ENCODE data around the gene CD300LB. TPM values are rescaled to one million over a fixed set of nuclear protein-coding genes. Genes with fewer than 3 reads are reported as not detected.
"Not testable (repeated sequence)": the region's sequence is repeated elsewhere in the genome, so short reads cannot be mapped to it uniquely, and the experiment has no call there.

Gene CD300LB
- total RNA-seq, 1 donor from 2014 or later, result not detected

- H3K27me3 ChIP-seq (ENCODE audit: insufficient read depth, low read length), result peaks cover 6% of the 10 kb centered on the region
- H3K27ac ChIP-seq (ENCODE audit: low read depth, low read length), result no peak overlapping the region
- Mint-ChIP-seq H3K27ac (ENCODE audit: unreplicated experiment) (no peak overlapping the region), H3K9me3 (ENCODE audit: unreplicated experiment) (peaks cover 2% of the 10 kb centered on the region), H3K4me1 (ENCODE audit: low read depth, unreplicated experiment) (peaks cover 4% of the 10 kb centered on the region), H3K36me3 (ENCODE audit: low read depth, unreplicated experiment) (no peaks in the 10 kb centered on the region), H3K27me3 (ENCODE audit: low read depth, unreplicated experiment) (peaks cover 38% of the 10 kb centered on the region), H3K4me3 (ENCODE audit: unreplicated experiment) (no peak overlapping the region)
- no peak for FAIRE-seq
- H3K79me2 ChIP-seq (ENCODE audit: insufficient read depth, low read length), result no peaks in the 10 kb centered on the region
- H3K9me3 ChIP-seq (ENCODE audit: insufficient read depth, low read depth, low read length), result no peaks in the 10 kb centered on the region
- H3K36me3 ChIP-seq (ENCODE audit: insufficient read depth, low read length), result no peaks in the 10 kb centered on the region
- H3K4me1 ChIP-seq (ENCODE audit: insufficient read depth, low read length), result no peaks in the 10 kb centered on the region
- H3K4me3 ChIP-seq (ENCODE audit: insufficient read depth, low read depth, low read length), result no peak overlapping the region
- TF ChIP-seq EZH2 (IDR thresholded peaks at IDR 0.05; ENCODE audit: insufficient read depth, low read length) (no peak), CTCF (IDR thresholded peaks at IDR 0.05; ENCODE audit: insufficient read depth, low read depth, low read length) (no peak)
- peaks cover under 1% of the 10 kb centered on the region for H4K20me1 ChIP-seq (ENCODE audit: insufficient read depth, low read length)
- H3K4me2 ChIP-seq (ENCODE audit: low read length), result no peak overlapping the region
- H3K9ac ChIP-seq (ENCODE audit: low read length), result no peak overlapping the region
- no peak overlapping the region for H2AFZ ChIP-seq (ENCODE audit: low read depth, low read length)
- DNase-seq (ENCODE audit: low read depth), result no peak
These were observed 32.1 kb upstream of the CD300LB start for GRCh38 chr17:74563358-74563757.

DNA sequence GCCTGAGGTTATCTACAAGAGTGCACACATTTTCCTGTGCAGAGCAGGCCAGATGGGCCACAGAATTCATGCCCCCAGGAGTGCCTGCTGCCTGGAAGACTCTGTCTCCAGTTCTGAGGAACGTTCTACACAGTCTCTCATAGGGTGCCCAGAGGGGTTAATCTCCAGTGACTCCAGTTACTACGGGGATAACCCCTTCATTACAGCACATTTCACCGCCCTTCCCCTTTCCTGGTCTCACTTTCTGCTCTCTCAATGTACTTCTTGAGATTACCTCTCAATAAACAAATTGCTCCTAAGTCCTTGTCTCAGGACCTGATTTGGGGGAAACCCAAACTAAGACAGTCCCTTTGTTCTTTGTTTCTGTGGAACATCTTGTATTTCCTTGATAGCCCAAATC lies 30.3 kb upstream of the CD300LB start:
- no peak overlapping the region for H3K9ac ChIP-seq (ENCODE audit: low read length)
- H3K27ac ChIP-seq (ENCODE audit: low read depth, low read length), result no peak overlapping the region
- H3K4me3 Mint-ChIP-seq (ENCODE audit: unreplicated experiment), result no peak overlapping the region
- peaks cover 6% of the 10 kb centered on the region for H3K9me3 Mint-ChIP-seq (ENCODE audit: unreplicated experiment)
- no peaks in the 10 kb centered on the region for H4K20me1 ChIP-seq (ENCODE audit: insufficient read depth, low read length)
- TF ChIP-seq CTCF (IDR thresholded peaks at IDR 0.05; ENCODE audit: insufficient read depth, low read depth, low read length), result no peak
- no peak for TF ChIP-seq EZH2 (IDR thresholded peaks at IDR 0.05; ENCODE audit: insufficient read depth, low read length)
- peaks cover 10% of the 10 kb centered on the region for H3K27me3 ChIP-seq (ENCODE audit: insufficient read depth, low read length)
- H3K9me3 ChIP-seq (ENCODE audit: insufficient read depth, low read depth, low read length), result peaks cover 3% of the 10 kb centered on the region
- DNase-seq (ENCODE audit: low read depth) (no peak), FAIRE-seq (no peak)
- no peak overlapping the region for H3K4me3 ChIP-seq (ENCODE audit: insufficient read depth, low read depth, low read length)
- no peak overlapping the region for H3K27ac Mint-ChIP-seq (ENCODE audit: unreplicated experiment)
- H3K4me1 ChIP-seq (ENCODE audit: insufficient read depth, low read length), result no peaks in the 10 kb centered on the region
- peaks cover 2% of the 10 kb centered on the region for H3K4me1 Mint-ChIP-seq (ENCODE audit: low read depth, unreplicated experiment)
- H2AFZ ChIP-seq (ENCODE audit: low read depth, low read length), result no peak overlapping the region
- H3K36me3 Mint-ChIP-seq (ENCODE audit: low read depth, unreplicated experiment), result no peaks in the 10 kb centered on the region
- H3K79me2 ChIP-seq (ENCODE audit: insufficient read depth, low read length), result no peaks in the 10 kb centered on the region
- no peak overlapping the region for H3K4me2 ChIP-seq (ENCODE audit: low read length)
- H3K36me3 ChIP-seq (ENCODE audit: insufficient read depth, low read length), result no peaks in the 10 kb centered on the region
- H3K27me3 Mint-ChIP-seq (ENCODE audit: low read depth, unreplicated experiment), result peaks cover 41% of the 10 kb centered on the region

GRCh38 chr17:74558882-74559519 lies 27.7 kb upstream of the CD300LB start:
- peaks cover 50% of the 10 kb centered on the region for H3K27me3 Mint-ChIP-seq (ENCODE audit: low read depth, unreplicated experiment)
- Histone ChIP-seq H3K4me2 (ENCODE audit: low read length) (no peak overlapping the region), H3K4me1 (ENCODE audit: insufficient read depth, low read length) (no peaks in the 10 kb centered on the region), H3K4me3 (ENCODE audit: insufficient read depth, low read depth, low read length) (no peak overlapping the region), H4K20me1 (ENCODE audit: insufficient read depth, low read length) (no peaks in the 10 kb centered on the region), H2AFZ (ENCODE audit: low read depth, low read length) (no peak overlapping the region), H3K9me3 (ENCODE audit: insufficient read depth, low read depth, low read length) (peaks cover 3% of the 10 kb centered on the region), H3K36me3 (ENCODE audit: insufficient read depth, low read length) (no peaks in the 10 kb centered on the region), H3K27me3 (ENCODE audit: insufficient read depth, low read length) (peaks cover 10% of the 10 kb centered on the region), H3K27ac (ENCODE audit: low read depth, low read length) (no peak overlapping the region), H3K9ac (ENCODE audit: low read length) (no peak overlapping the region), H3K79me2 (ENCODE audit: insufficient read depth, low read length) (no peaks in the 10 kb centered on the region)
- H3K27ac Mint-ChIP-seq (ENCODE audit: unreplicated experiment), result no peak overlapping the region
- H3K4me1 Mint-ChIP-seq (ENCODE audit: low read depth, unreplicated experiment), result no peaks in the 10 kb centered on the region
- H3K4me3 Mint-ChIP-seq (ENCODE audit: unreplicated experiment), result no peak overlapping the region
- H3K36me3 Mint-ChIP-seq (ENCODE audit: low read depth, unreplicated experiment), result peaks cover 3% of the 10 kb centered on the region
- H3K9me3 Mint-ChIP-seq (ENCODE audit: unreplicated experiment), result peaks cover 9% of the 10 kb centered on the region
- FAIRE-seq, result no peak
- DNase-seq (ENCODE audit: low read depth), result no peak
- TF ChIP-seq EZH2 (IDR thresholded peaks at IDR 0.05; ENCODE audit: insufficient read depth, low read length), result no peak
- no peak for TF ChIP-seq CTCF (IDR thresholded peaks at IDR 0.05; ENCODE audit: insufficient read depth, low read depth, low read length)

DNA sequence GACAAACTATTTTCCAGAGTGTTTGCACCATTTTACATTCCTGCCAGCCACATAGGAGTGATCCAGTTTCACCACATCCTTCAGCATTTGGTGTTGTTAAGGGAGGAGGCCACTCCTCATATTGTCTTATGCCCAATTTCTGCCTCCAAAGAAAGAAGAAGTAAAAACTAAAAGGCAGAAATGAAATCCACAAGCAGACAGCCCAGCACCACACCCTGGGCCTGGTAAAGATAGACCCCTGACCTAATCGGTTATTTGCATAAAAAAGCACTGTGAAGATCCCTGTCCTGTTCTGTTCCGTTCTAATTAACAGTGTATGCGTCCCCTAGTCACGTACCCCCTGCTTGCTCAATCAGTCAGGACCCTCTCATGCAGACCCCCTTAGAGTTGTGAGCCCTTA lies 27.1 kb upstream of the CD300LB start:
- H3K4me1 Mint-ChIP-seq (ENCODE audit: low read depth, unreplicated experiment); H3K4me2 ChIP-seq (ENCODE audit: low read length); H3K36me3 Mint-ChIP-seq (ENCODE audit: low read depth, unreplicated experiment); H3K9me3 ChIP-seq (ENCODE audit: insufficient read depth, low read depth, low read length); H4K20me1 ChIP-seq (ENCODE audit: insufficient read depth, low read length); H3K27ac Mint-ChIP-seq (ENCODE audit: unreplicated experiment); H3K9ac ChIP-seq (ENCODE audit: low read length); FAIRE-seq; H3K27ac ChIP-seq (ENCODE audit: low read depth, low read length); H3K4me3 Mint-ChIP-seq (ENCODE audit: unreplicated experiment); H3K79me2 ChIP-seq (ENCODE audit: insufficient read depth, low read length); H2AFZ ChIP-seq (ENCODE audit: low read depth, low read length); H3K9me3 Mint-ChIP-seq (ENCODE audit: unreplicated experiment); DNase-seq (ENCODE audit: low read depth); H3K4me1 ChIP-seq (ENCODE audit: insufficient read depth, low read length); H3K4me3 ChIP-seq (ENCODE audit: insufficient read depth, low read depth, low read length); H3K36me3 ChIP-seq (ENCODE audit: insufficient read depth, low read length): not testable (repeated sequence)
- H3K27me3 ChIP-seq (ENCODE audit: insufficient read depth, low read length), result peaks cover 10% of the 10 kb centered on the region
- H3K27me3 Mint-ChIP-seq (ENCODE audit: low read depth, unreplicated experiment), result peaks cover 50% of the 10 kb centered on the region

Data from astrocyte (in vitro differentiated cells and primary cell).